ENCODE measurements around the gene UTRN.

UTRN gene

GRCh38 chr6:144284783-144285547, at the start of gene UTRN:
Gene UTRN, plus strand, starts transcription at chr6:144285335. Its CDS starts 6,494 bp downstream, at chr6:144291829.
- DNase-seq = peak; percentile 41 to 47

DNA sequence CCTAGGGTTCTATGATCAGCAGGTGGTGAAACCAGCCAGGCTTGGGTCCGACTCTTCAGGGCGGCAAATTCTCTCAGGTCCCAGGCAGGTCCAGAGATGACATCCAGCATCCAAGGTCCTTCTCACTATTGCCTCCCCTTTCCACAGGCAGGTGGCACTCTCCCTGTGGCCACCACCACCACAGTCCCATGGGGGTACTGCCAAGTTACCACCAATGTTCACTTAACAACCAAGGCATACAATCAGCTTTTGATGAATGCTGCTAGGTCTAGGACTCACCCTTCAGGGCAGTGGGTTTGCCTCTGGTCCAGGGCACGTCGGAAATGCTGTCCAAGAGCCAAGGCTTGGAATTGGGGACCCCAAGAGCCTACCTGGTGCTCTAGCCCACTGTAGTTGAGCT, 40.4 kb upstream of the UTRN start:
- DNase-seq = no peak

- no peak for DNase-seq
Measured at GRCh38 chr6:144246988-144247387, 38.1 kb upstream of the UTRN start.

DNA sequence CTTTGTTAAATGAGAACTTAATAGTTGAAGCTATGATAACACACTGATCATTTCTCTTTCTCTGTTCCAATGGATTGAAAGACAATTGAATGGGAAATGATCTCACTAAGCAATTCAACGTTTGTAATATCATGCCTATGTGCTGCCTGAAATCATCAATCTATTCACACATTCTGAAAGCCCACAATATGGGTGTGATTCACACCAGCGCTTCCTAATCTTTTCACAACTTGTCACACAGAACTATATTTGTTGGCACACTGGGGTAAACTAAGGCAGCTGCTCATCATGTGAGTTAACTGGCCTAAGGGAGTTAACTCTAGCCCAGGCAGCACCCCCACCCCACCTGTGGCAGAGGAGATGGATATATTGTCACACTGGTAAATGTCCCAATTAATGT, 37.1 kb upstream of the UTRN start:
- peak in 1 of 2 donors; percentile 5 for DNase-seq

- no peak for DNase-seq
Measured at GRCh38 chr6:144248476-144249301, 36.4 kb upstream of the UTRN start.

DNA sequence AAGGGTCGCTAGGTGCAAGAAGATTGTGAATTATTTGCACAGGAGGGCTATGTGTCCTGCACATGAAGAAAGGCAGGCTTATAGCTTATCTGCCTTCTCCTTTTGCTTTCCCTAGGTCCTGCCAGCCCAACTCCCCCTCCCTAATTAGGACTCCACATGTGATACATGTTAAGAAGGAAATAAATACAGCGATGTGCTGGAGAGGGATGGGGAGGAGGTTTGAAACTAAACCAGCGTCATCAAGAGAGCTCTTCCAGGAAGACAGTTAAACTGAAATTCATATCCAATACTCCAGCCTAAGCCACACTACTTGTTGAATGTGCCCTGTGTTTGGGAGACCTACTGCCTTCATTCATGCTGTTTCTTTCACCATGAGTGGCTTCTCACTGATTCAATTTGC, 34.9 kb upstream of the UTRN start:
- no peak for DNase-seq

- no peak for DNase-seq
Measured at GRCh38 chr6:144252259-144252658, 32.9 kb upstream of the UTRN start.

DNA sequence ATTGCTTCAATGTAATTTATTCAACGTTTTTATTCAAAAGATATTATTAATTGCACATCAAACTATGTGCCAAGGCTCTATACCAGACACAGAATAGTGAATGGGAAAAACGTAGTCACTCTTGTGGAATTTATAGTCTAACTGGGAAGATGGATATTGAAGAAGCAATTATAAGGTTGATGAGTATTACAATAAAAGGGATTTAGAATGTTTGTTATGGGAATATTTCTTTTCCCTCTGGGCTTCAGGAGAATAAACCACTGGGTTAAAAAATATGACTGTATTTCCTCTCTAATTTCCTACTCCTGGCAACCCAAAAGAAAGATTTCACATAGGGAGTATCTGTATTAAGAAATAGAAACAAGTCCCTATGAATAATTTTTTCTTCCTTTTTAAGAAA, 25.1 kb upstream of the UTRN start:
- DNase-seq = no peak

- no peak for DNase-seq
Measured at GRCh38 chr6:144262470-144263369, 22.4 kb upstream of the UTRN start.

GRCh38 chr6:144263786-144264185, 21.3 kb upstream of the UTRN start:
- DNase-seq = no peak

DNA sequence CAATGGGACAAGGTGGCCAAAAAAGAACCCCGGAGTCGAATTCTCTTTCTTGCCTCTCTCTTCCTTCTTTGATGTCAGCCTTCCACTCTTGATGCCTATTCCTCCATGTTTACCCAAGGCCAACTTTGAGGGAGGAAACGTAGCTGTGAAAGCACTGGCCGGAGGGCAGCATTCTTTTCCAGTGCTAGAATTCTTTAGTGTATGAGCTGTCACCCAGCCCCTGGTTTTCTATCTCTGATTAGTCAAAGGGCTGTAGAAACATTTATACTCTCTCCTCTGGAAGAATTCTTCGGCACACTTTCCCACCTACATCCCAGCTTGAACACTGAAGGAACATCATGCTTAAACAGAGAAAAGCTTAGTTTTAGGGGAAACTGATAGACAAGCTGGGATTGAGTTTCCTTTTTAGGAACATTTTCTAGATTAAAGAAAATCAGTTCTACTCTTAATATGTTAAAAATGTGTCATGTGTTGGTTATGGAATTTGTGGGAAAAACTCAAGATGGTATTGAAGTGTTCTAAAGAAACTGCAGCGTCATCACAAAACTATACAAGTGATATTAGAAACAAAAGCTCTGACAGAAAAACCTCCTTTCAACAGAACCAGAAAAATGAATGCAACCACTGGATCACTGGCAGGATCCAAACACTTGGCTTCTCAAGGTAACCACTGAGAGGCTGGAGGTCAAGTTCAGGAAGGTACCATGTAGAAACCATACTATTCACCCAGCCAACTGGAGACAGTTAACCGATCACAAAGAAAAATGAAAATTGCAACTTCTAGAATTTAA, 20.7 kb upstream of the UTRN start:
- no peak for DNase-seq

DNA sequence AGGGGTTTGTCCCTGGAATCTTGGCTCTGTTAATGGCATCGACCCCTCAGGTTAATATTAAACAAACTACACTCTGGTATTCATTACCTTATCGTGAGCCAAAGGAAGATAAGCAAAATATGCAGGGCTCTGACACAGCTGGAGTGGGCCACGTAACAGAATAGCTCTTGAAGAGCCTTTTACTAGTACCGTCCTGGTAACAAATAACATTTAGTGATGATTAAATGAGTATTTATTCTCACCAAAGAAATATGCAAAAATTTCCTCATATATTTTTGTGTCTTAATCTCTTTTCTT, 20.1 kb upstream of the UTRN start:
- DNase-seq = no peak

DNA sequence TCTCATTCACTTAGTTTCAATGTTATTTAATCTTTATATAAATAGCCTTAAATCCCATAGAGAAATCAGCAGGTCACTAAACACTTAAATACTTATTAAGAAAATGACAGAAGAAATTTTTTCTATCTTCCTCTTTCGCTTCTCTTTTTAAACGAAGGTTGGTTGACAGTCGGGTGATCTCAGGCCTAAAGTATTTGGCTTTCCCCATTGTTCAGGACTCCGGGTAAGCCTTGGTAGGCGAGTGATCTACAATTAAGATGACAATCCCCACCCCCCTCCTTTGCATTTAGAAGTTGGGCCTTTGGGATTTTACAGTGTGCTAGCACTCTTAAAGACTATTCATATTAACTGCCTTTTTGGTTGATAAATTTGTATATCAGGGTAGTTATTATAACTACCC, 19.7 kb upstream of the UTRN start:
- DNase-seq = no peak

DNA sequence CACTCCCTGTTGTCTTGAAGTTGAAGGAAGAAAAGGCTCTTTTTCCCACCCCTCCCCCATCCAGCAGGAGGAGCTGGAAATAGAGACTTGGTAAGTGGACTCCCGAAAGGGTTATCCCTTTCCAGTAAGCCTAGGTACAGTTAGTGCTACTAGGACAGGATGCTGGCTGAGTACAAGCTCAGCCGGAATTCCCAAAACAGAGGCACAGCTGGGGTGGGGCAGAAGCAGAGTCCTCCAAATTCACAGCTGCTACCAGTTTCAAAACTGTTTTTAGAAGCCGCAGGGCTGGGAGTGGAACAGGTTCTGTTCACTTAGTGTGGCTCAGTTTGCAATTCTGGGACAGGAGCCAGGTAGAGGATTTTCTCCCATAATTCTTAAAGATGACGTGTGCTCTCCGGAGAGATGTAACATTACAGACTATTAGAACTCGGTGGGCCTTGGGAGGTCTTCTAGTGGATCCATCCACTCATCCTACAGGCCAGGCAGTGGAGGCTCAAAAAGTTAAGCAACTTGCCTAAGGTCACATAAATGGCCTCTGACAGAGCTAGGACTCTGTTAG, 19.0 kb upstream of the UTRN start:
- DNase-seq = no peak

GRCh38 chr6:144268794-144269349, 16.3 kb upstream of the UTRN start:
- DNase-seq = no peak

GRCh38 chr6:144277174-144277573, 8.0 kb upstream of the UTRN start:
- DNase-seq = no peak

GRCh38 chr6:144277605-144278227, 7.4 kb upstream of the UTRN start:
- no peak for DNase-seq

DNA sequence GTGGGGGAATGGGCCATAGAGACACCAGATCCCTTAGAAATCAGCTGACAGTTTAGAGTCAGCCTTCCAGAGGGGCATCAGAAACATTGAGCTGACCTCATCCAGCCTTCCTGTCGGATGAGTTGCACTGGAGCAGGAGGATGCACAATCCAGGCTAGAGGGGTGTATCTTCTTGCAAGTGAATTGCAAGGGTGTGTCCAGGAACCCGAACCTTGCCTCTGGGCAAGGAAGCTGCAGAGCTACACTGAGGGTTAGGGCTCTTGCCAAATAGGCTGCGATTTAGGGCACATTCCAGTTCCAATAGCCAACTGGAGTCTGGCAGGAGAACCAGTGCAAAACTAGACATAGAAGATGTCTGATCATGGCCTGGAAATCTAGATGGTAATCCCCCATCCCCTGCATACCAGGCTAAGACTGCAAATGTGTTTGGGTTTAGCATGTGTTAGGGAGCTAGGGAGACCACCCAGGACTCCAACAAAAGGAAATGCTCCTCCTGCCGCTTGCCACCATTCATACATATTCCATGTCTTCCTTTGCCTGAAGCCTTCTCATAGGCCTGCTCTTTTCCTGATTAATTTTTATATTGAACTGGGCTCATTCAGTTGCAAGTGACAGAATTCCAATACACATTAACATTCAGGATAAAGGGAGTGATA, 6.3 kb upstream of the UTRN start:
- no peak for DNase-seq

DNA sequence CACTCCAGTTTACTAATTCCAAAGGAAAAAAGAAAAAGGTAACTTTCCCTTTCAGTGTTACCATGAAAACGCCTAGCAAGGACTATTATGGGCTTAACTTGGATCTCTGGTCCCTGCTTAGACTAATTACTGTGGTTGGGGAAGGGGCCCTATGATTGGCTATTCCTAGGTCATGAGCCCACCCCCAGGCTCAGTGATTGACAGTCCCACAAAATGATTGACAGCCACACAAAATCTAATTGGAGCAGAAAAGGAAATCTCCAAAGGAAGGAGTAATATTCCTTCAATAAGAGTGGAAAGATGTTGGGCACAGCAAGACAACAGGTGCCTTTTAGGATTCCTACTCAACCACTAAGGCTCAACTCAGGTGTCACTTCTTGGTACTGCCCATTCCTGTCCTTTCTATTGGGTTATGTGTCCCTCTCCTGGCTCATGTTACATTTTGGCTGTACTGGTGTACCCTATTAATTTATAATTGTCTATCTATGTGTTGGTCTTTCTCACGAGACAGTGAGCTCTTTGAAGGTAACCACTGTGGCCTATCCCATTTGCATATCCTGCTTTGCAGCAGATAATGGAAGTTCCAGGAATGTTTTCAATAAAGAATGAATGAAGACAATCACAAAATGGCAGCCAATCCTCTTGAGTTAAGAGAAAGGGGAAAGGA, 5.5 kb upstream of the UTRN start:
- no peak for DNase-seq

All from stimulated activated CD4-positive, alpha-beta T cell treated with anti-CD3 and anti-CD28 coated beads, Interleukin-2, amount 100 ng/mL, for 48 hours (primary cell).